Adipocyte (in vitro differentiated cells): Measurements from ENCODE around the gene CMSS1.
A peak's percentile ranks its signal among the peaks of the same experiment; 100 is the strongest.

Experiments
- DNase-seq: peaks from one replicate; pipeline ENCODE4 v3.0.0-alpha.2; 2015; ENCODE audit warnings: low read depth
- H3K27me3 ChIP-seq: replicated peaks from 2 replicates; pipeline ENCODE4 v1.7.0; 2013; ENCODE audit warnings: mild to moderate bottlenecking, low read length, moderate library complexity; ENCODE audit not compliant: control insufficient read depth, insufficient read depth
- H3K36me3 ChIP-seq: 2 replicates; pipeline ENCODE4 v1.7.0; 2013; ENCODE audit warnings: low read length, mild to moderate bottlenecking, moderate library complexity; ENCODE audit not compliant: control insufficient read depth, insufficient read depth, severe bottlenecking
- H3K4me1 ChIP-seq: 2 replicates; pipeline ENCODE4 v1.7.0; 2013; ENCODE audit warnings: mild to moderate bottlenecking, low read length, moderate library complexity; ENCODE audit not compliant: control insufficient read depth, insufficient read depth
- H3K4me3 ChIP-seq: 2 replicates; pipeline ENCODE4 v1.7.0; 2013; ENCODE audit warnings: mild to moderate bottlenecking, low read length, moderate library complexity
- H3K9ac ChIP-seq: 2 replicates; pipeline ENCODE4 v1.7.0; 2013; ENCODE audit warnings: mild to moderate bottlenecking, low read length, moderate library complexity
- H3K9me3 ChIP-seq: 2 replicates; pipeline ENCODE4 v1.7.0; 2013; ENCODE audit warnings: mild to moderate bottlenecking, low read length, moderate library complexity; ENCODE audit not compliant: control insufficient read depth

The CMSS1 gene

GRCh38 chr3:99842826-99843589 lies 25.3 kb downstream of the CMSS1 start:
- Histone ChIP-seq H3K9ac (peak overlapping the region; percentile 64), H3K9me3 (no peaks in the 10 kb centered on the region), H3K27me3 (no peaks in the 10 kb centered on the region), H3K36me3 (no peaks in the 10 kb centered on the region), H3K4me1 (peaks cover 38% of the 10 kb centered on the region), H3K4me3 (no peak overlapping the region)
- DNase-seq, result peak; percentile 82

- no peaks in the 10 kb centered on the region for H3K9me3 ChIP-seq
- H3K4me1 ChIP-seq, result peaks cover 38% of the 10 kb centered on the region
- no peak for DNase-seq
- H3K36me3 ChIP-seq, result peaks cover 3% of the 10 kb centered on the region
- peak overlapping the region; percentile 30 for H3K4me3 ChIP-seq
- H3K27me3 ChIP-seq, result no peaks in the 10 kb centered on the region
- peak overlapping the region; percentile 59 for H3K9ac ChIP-seq
Observed at GRCh38 chr3:99843590-99844258, 26.1 kb downstream of the CMSS1 start.

GRCh38 chr3:99845331-99845730 lies 27.7 kb downstream of the CMSS1 start:
- Histone ChIP-seq H3K27me3 (no peaks in the 10 kb centered on the region), H3K4me1 (peaks cover 38% of the 10 kb centered on the region), H3K9ac (peak overlapping the region; percentile 9), H3K36me3 (peaks cover 12% of the 10 kb centered on the region), H3K9me3 (no peaks in the 10 kb centered on the region), H3K4me3 (no peak overlapping the region)
- no peak for DNase-seq

- H3K36me3 ChIP-seq, result peaks cover 18% of the 10 kb centered on the region
- no peak overlapping the region for H3K9ac ChIP-seq
- no peak for DNase-seq
- H3K4me1 ChIP-seq, result peaks cover 38% of the 10 kb centered on the region
- H3K9me3 ChIP-seq, result no peaks in the 10 kb centered on the region
- no peaks in the 10 kb centered on the region for H3K27me3 ChIP-seq
- H3K4me3 ChIP-seq, result no peak overlapping the region
Observed at GRCh38 chr3:99845999-99846398, 28.3 kb downstream of the CMSS1 start.

- Histone ChIP-seq H3K9ac (no peak overlapping the region), H3K36me3 (peaks cover 18% of the 10 kb centered on the region), H3K27me3 (no peaks in the 10 kb centered on the region), H3K9me3 (no peaks in the 10 kb centered on the region), H3K4me3 (peak overlapping the region; percentile 53), H3K4me1 (peaks cover 38% of the 10 kb centered on the region)
- DNase-seq, result no peak
Observed at GRCh38 chr3:99846477-99847160, 29.0 kb downstream of the CMSS1 start.

GRCh38 chr3:99848433-99848832 lies 30.8 kb downstream of the CMSS1 start:
- peaks cover 33% of the 10 kb centered on the region for H3K4me1 ChIP-seq
- no peaks in the 10 kb centered on the region for H3K27me3 ChIP-seq
- no peak overlapping the region for H3K4me3 ChIP-seq
- no peaks in the 10 kb centered on the region for H3K9me3 ChIP-seq
- no peak for DNase-seq
- no peak overlapping the region for H3K9ac ChIP-seq
- H3K36me3 ChIP-seq, result peaks cover 23% of the 10 kb centered on the region

- peaks cover 23% of the 10 kb centered on the region for H3K36me3 ChIP-seq
- no peak for DNase-seq
- no peak overlapping the region for H3K9ac ChIP-seq
- no peaks in the 10 kb centered on the region for H3K9me3 ChIP-seq
- H3K4me3 ChIP-seq, result no peak overlapping the region
- no peaks in the 10 kb centered on the region for H3K27me3 ChIP-seq
- peaks cover 15% of the 10 kb centered on the region for H3K4me1 ChIP-seq
Observed at GRCh38 chr3:99850608-99851007, 32.9 kb downstream of the CMSS1 start.

- Histone ChIP-seq H3K4me3 (no peak overlapping the region), H3K9me3 (no peaks in the 10 kb centered on the region), H3K9ac (no peak overlapping the region), H3K27me3 (no peaks in the 10 kb centered on the region), H3K36me3 (peaks cover 23% of the 10 kb centered on the region), H3K4me1 (peaks cover 3% of the 10 kb centered on the region)
- no peak for DNase-seq
Observed at GRCh38 chr3:99851955-99852354, 34.3 kb downstream of the CMSS1 start.

GRCh38 chr3:99852851-99853250 lies 35.2 kb downstream of the CMSS1 start:
- no peak overlapping the region for H3K9ac ChIP-seq
- DNase-seq, result no peak
- H3K9me3 ChIP-seq, result no peaks in the 10 kb centered on the region
- H3K36me3 ChIP-seq, result peaks cover 28% of the 10 kb centered on the region
- H3K27me3 ChIP-seq, result no peaks in the 10 kb centered on the region
- no peaks in the 10 kb centered on the region for H3K4me1 ChIP-seq
- no peak overlapping the region for H3K4me3 ChIP-seq

GRCh38 chr3:99854756-99855298 lies 37.2 kb downstream of the CMSS1 start:
- H3K27me3 ChIP-seq, result no peaks in the 10 kb centered on the region

GRCh38 chr3:99855900-99856299 lies 38.2 kb downstream of the CMSS1 start:
- H3K4me3 ChIP-seq, result no peak overlapping the region
- DNase-seq, result no peak
- H3K4me1 ChIP-seq, result peaks cover 22% of the 10 kb centered on the region
- no peaks in the 10 kb centered on the region for H3K27me3 ChIP-seq
- peaks cover 12% of the 10 kb centered on the region for H3K36me3 ChIP-seq
- H3K9ac ChIP-seq, result no peak overlapping the region
- no peaks in the 10 kb centered on the region for H3K9me3 ChIP-seq

More at GRCh38 chr3:99854756-99855298, 37.2 kb downstream of the CMSS1 start:
- no peaks in the 10 kb centered on the region for H3K9me3 ChIP-seq
- H3K4me3 ChIP-seq, result no peak overlapping the region
- no peak for DNase-seq
- no peak overlapping the region for H3K9ac ChIP-seq
- H3K4me1 ChIP-seq, result peaks cover 14% of the 10 kb centered on the region
- H3K36me3 ChIP-seq, result peaks cover 22% of the 10 kb centered on the region
